Stimulated activated CD8-positive, alpha-beta memory T cell treated with anti-CD3 and anti-CD28 coated beads, Interleukin-4, amount 100 ng/mL, for 4 hours (primary cell): ENCODE results near the gene MIOS.
"Not testable (repeated sequence)": the region's sequence is repeated elsewhere in the genome, so short reads cannot be mapped to it uniquely, and the experiment has no call there.

Source experiments
- DNase-seq, 2 donors: peaks; one replicate each; pipeline ENCODE4 v3.0.0-alpha.2; 2020; ENCODE audit warnings: low read depth in 2 of 2, low spot score in 1 of 2

The MIOS gene

DNA sequence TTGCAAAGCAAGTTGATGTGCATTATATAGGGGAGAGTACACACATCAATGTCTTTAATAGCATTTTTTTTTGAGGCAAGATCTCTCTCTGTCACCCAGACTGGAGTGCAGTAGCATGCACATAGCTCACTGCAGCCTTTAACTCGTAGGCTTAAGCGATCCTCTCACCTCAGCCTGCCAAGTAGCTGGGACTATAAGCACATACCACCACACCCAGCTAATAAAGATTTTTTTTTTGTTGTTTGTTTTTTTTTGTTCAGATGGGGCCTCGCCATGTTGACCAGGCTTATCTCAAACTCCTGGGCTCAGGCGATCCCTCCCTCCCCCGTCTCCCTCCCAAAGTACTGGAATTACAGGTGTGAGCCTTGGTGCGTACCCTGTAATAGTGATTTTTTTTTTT lies 75.4 kb downstream of the MIOS start:
- DNase-seq: no peak

DNA sequence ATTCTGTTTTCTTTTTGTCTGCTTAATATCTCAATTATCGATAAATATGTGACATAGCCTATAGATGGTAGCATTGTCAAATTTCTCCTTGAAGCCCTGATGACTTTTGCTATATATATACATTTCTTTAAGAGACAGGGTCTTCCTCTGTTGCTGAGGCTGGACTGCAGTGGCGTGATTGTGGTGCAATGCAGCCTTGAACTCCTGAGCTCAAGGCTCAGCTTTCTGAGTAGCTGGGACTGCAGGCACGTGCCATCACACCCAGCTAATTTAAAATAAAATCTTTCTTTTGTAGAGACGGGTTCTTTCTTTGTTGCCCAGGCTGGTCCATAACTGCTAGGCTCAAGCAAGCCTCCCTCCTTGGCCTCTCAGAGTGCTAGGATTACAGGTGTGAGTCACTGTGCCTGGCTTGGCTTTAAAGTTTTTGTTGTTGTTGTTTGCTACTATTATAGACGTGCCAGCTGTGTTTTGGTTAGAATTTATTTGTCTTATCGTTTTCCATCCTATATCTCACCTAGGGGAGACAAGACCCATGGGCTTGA lies 80.9 kb downstream of the MIOS start:
- DNase-seq: no peak

DNA sequence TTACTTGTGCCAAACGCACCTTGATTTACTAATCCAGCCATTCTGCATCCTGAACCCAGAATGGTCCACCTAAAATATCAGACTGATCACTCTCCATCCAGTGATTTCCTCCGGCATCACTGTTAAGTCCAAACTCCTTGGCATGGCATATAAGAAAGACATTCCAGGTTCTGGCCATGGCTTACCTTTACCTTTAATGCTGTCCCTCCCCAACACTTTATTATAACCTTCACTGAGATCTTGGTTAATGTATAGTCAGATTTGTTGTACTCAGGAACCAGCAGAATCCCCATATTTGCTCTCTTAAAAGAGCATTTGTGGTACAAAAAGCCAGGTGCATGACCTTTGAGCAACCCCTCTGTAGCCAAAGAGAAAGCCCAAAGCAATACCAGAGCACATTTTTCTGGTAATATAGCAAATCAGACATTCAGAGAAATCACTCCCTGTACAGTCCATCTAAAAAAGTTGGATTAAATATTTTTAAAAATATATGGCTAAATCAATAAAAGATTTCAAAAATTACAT lies 84.1 kb downstream of the MIOS start:
- no peak for DNase-seq

DNA sequence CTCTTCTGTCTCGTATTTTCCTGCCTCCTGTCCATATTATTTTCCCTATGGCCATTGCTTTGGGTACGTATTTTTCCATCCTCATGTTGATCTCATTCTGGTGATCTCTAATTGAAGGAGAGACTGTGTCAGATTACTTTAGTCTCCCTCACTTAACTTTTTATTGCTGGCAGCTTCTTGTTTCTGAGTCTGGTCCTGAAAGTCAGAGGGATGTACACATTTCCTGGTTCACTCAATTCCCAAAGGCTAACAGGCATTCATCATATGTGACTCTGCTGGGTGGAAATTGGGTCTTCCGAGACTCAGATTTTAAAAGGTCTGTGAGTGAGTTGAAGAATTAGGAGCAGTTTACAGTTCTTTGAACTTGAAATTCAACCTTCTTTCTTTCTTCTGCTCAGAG lies 84.8 kb downstream of the MIOS start:
- no peak for DNase-seq

DNA sequence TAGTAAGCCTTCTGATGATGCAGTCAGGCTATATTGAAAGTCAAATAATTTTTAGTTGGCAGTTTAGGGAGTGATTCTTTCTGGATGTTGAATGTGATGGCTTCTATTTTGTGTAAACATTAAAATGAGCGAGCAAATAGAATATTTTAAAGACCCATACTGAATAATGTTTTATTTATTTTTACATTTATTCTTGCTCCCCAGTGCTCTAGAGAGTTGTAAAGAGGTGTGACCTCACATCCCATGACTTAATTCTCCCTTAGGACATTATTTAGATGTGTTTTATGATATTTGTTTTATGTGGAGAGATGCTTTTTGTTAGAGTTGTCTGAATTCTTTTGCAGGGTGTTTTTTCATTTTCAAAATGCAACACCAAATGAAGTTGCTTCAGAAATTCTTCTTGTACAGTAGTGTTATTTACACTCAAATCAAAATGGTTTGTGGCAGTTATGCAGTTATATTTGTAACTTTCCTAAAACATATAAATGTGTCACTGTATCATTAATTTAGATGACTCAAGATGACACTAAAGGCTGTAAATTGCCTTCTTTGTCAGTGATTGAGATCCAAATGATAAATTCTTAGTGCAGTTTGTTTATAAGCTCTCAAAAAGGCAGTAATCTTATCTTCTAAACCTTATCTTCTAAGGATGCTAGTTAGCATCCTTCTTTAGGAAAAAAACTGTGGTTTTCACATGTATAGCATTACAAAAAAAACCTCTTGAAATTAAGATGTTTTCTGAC lies 86.3 kb downstream of the MIOS start:
- DNase-seq: no peak

DNA sequence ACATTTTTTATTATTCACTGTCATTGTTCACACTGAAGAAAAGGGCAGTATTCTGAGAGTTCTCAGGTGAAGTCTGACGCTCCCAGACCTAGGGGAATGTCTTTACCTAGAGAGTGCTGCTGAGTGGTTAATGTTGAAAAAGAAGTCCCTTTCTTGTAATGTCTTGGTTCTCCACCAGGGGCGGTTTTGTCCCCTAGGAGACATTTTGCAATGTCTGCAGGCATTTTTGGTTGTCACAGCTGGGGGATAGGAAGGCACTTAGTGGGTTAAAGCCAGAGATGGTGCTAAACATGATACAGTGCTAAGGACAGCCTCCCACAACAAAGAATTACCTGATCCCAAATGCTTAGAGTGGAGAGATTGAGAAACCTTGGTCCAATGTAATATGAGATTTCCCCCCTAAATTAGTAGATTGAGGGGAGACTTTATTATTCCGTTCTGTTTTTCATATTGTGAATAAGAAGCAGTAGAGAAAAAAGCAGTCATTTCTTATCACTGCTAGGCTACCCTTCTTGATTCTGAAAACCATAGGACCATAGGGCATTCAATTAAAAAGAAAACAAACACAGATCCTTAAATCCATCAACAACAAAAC lies 87.0 kb downstream of the MIOS start:
- DNase-seq: no peak

DNA sequence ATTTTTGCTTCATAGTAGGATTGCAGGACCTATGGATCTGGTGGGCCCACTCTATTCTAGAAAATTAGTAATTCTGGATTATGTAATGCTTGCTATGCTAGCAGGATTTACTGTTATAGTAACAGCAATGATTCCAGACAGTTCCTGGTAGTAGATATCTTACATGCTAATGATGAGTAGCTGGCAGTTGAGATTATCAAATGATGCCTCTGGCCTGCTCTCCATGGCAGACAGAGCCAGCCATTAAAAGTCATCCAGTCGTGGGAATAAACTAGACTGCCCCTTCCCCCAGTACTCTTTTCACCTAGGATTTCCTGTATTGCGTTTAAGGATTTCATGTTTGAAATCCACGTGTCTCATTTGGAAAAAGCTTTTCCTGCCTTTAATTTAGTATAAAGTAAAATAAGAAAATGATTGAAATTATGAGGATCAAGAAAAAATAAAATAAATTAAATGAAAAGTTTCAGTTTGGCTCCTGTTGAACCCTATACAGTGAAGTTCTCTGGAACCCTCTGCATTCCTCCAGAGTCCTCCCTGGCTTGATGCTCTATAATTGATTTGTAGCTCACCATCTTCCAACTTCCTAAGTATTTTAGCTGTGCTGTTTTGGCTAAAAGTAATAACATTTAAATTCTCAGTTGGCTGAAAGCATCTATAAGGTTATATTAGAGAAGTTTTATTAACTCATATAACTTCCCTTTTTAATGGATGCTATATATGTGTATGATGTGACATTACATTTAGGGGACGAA lies 88.5 kb downstream of the MIOS start:
- no peak for DNase-seq

DNA sequence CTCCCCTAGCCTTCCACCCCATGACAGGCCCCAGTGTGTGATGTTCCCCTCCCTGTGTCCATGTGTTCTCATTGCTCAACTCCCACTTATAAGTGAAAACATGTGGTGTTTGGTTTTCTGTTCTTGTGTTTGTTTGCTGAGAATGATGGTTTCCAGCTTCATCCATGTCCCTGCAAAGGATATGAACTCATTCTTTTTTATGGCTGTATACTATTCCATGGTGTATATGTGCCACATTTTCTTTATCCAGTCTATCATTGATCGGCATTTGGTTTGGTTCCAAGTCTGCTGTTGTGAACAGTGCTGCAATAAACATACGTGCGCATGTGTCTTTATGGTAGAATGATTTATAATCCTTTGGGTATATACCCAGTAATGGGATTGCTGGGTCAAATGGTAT lies 89.8 kb downstream of the MIOS start:
- DNase-seq: not testable (repeated sequence)
